ENCODE data around the gene VEPH1.

The VEPH1 gene

GRCh38 chr3:157502916-157503595 lies at the start of gene VEPH1:
TSS of gene VEPH1 (minus strand) at chr3:157503416. CDS start at chr3:157495349, 8,067 bp downstream.
- no peak for DNase-seq (ENCODE audit: low read depth in 2 of 2)

- no peak for DNase-seq (ENCODE audit: low read depth in 2 of 2)
These were observed 48.7 kb upstream of the VEPH1 start for GRCh38 chr3:157551961-157552360.

- DNase-seq (ENCODE audit: low read depth in 2 of 2) = no peak
These were observed 46.3 kb upstream of the VEPH1 start for GRCh38 chr3:157549498-157549897.

GRCh38 chr3:157544501-157545130 lies 41.4 kb upstream of the VEPH1 start:
- DNase-seq (ENCODE audit: low read depth in 2 of 2) = no peak

- no peak for DNase-seq (ENCODE audit: low read depth in 2 of 2)
These were observed 40.4 kb upstream of the VEPH1 start for GRCh38 chr3:157543501-157544035.

- no peak for DNase-seq (ENCODE audit: low read depth in 2 of 2)
These were observed 39.7 kb upstream of the VEPH1 start for GRCh38 chr3:157542711-157543500.

- no peak for DNase-seq (ENCODE audit: low read depth in 2 of 2)
These were observed 38.5 kb upstream of the VEPH1 start for GRCh38 chr3:157541506-157542236.

- DNase-seq (ENCODE audit: low read depth in 2 of 2) = no peak
These were observed 37.4 kb upstream of the VEPH1 start for GRCh38 chr3:157540656-157541055.

GRCh38 chr3:157535667-157536066 lies 32.5 kb upstream of the VEPH1 start:
- DNase-seq (ENCODE audit: low read depth in 2 of 2) = no peak

- DNase-seq (ENCODE audit: low read depth in 2 of 2) = no peak
These were observed 31.5 kb upstream of the VEPH1 start for GRCh38 chr3:157534725-157535161.

- DNase-seq (ENCODE audit: low read depth in 2 of 2) = no peak
These were observed 30.3 kb upstream of the VEPH1 start for GRCh38 chr3:157533298-157534070.

- no peak for DNase-seq (ENCODE audit: low read depth in 2 of 2)
These were observed 29.5 kb upstream of the VEPH1 start for GRCh38 chr3:157532529-157533297.

- no peak for DNase-seq (ENCODE audit: low read depth in 2 of 2)
These were observed 28.6 kb upstream of the VEPH1 start for GRCh38 chr3:157531771-157532170.

- DNase-seq (ENCODE audit: low read depth in 2 of 2) = no peak
These were observed 28.1 kb upstream of the VEPH1 start for GRCh38 chr3:157531301-157531660.

- DNase-seq (ENCODE audit: low read depth in 2 of 2) = no peak
These were observed 27.6 kb upstream of the VEPH1 start for GRCh38 chr3:157530637-157531300.

- DNase-seq (ENCODE audit: low read depth in 2 of 2) = no peak
These were observed 26.5 kb upstream of the VEPH1 start for GRCh38 chr3:157529751-157530150.

- no peak for DNase-seq (ENCODE audit: low read depth in 2 of 2)
These were observed 25.9 kb upstream of the VEPH1 start for GRCh38 chr3:157529085-157529484.

- DNase-seq (ENCODE audit: low read depth in 2 of 2) = no peak
These were observed 24.1 kb upstream of the VEPH1 start for GRCh38 chr3:157527131-157527881.

GRCh38 chr3:157526036-157526435 lies 22.8 kb upstream of the VEPH1 start:
- DNase-seq (ENCODE audit: low read depth in 2 of 2) = no peak
